Peyer's patch (tissue), 4 donors: ENCODE data around the gene NCKAP5. TPM values are rescaled to one million over a fixed set of nuclear protein-coding genes. Genes with fewer than 3 reads are reported as not detected.

Source experiments
- DNase-seq, 3 donors: peaks; one replicate each; pipeline ENCODE4 v3.0.0-alpha.2; 2017 to 2019
- H3K27ac ChIP-seq, 4 donors: fragments of 200-600 bp; sonication (generic); one replicate each; pipeline ENCODE4 v1.5.1; 2016 to 2019
- H3K27me3 ChIP-seq, 2 donors: fragments of 200-600 bp; sonication (generic); one replicate each; pipeline ENCODE4 v1.5.1; 2019
- H3K36me3 ChIP-seq, 3 donors: fragments of 200-600 bp; sonication (generic); one replicate each; pipeline ENCODE4 v1.5.1; 2016 to 2019
- H3K4me1 ChIP-seq, 4 donors: fragments of 200-600 bp; sonication (generic); one replicate each; pipeline ENCODE4 v1.5.1; 2016 to 2019
- H3K4me3 ChIP-seq, 4 donors: fragments of 200-600 bp; sonication (generic); 1 replicate in 3 of 4; 2 replicates in 1 of 4; pipeline ENCODE4 v1.5.1; 2016 to 2019; ENCODE audit warnings: mild to moderate bottlenecking in 1 of 4
- H3K9me3 ChIP-seq, 4 donors: fragments of 200-600 bp; sonication (generic); one replicate each; pipeline ENCODE4 v1.5.1; 2016 to 2019; ENCODE audit warnings: mild to moderate bottlenecking in 1 of 4
- CTCF ChIP-seq, 6 experiments: fragments of 450-650 bp in 4 of 6; fragments of 200-600 bp in 2 of 6; sonication (generic) in 1 of 6; IDR thresholded peaks; one replicate each; pipeline ENCODE4 v1.5.1; 2017 to 2019; ENCODE audit warnings: antibody characterized with exemption in 6 of 6, mild to moderate bottlenecking in 3 of 6, moderate library complexity in 1 of 6
- POLR2A ChIP-seq, 2 donors: fragments of 450-650 bp; IDR thresholded peaks; one replicate each; pipeline ENCODE4 v1.5.1; 2017; ENCODE audit warnings: antibody characterized with exemption in 2 of 2, mild to moderate bottlenecking in 2 of 2, moderate library complexity in 2 of 2
- total RNA-seq, 4 donors: library from RNA; depleted of rRNA; stranded (reverse); fragments of >200 nt; gene quantifications; one replicate each; pipeline ENCODE4 v1.1.0, GENCODE V29; 2016

The NCKAP5 gene
- total RNA-seq, 4 donors from 2014 or later = 9.1 to 28.5 (median 22.5) TPM

- TF ChIP-seq CTCF (IDR thresholded peaks at IDR 0.05) (no peak), POLR2A (IDR thresholded peaks at IDR 0.05) (no peak)
- no peaks in the 10 kb centered on the region for H3K9me3 ChIP-seq
- no peaks in the 10 kb centered on the region for H3K4me1 ChIP-seq
- no peaks in the 10 kb centered on the region for H3K27me3 ChIP-seq
- no peaks in the 10 kb centered on the region for H3K36me3 ChIP-seq
- no peak overlapping the region for H3K4me3 ChIP-seq
- no peak overlapping the region for H3K27ac ChIP-seq
- DNase-seq = no peak
Measured at GRCh38 chr2:132662732-132663131, 905.5 kb downstream of the NCKAP5 start.

- DNase-seq = no peak
- TF ChIP-seq CTCF (IDR thresholded peaks at IDR 0.05) (no peak), POLR2A (IDR thresholded peaks at IDR 0.05) (no peak)
Measured at GRCh38 chr2:132659331-132659730, 908.9 kb downstream of the NCKAP5 start.

GRCh38 chr2:132656266-132656975 lies 911.8 kb downstream of the NCKAP5 start:
- H3K27ac ChIP-seq = no peak overlapping the region
- TF ChIP-seq CTCF (IDR thresholded peaks at IDR 0.05) (no peak), POLR2A (IDR thresholded peaks at IDR 0.05) (no peak)
- no peaks in the 10 kb centered on the region for H3K36me3 ChIP-seq
- no peak for DNase-seq
- no peaks in the 10 kb centered on the region for H3K9me3 ChIP-seq
- no peaks in the 10 kb centered on the region for H3K4me1 ChIP-seq
- no peaks in the 10 kb centered on the region for H3K27me3 ChIP-seq
- no peak overlapping the region for H3K4me3 ChIP-seq

More at GRCh38 chr2:132659331-132659730, 908.9 kb downstream of the NCKAP5 start:
- Histone ChIP-seq H3K27ac (no peak overlapping the region), H3K4me3 (no peak overlapping the region), H3K27me3 (no peaks in the 10 kb centered on the region), H3K36me3 (no peaks in the 10 kb centered on the region), H3K9me3 (no peaks in the 10 kb centered on the region), H3K4me1 (no peaks in the 10 kb centered on the region)

- Histone ChIP-seq H3K9me3 (no peaks in the 10 kb centered on the region), H3K36me3 (no peaks in the 10 kb centered on the region), H3K27ac (no peak overlapping the region), H3K27me3 (no peaks in the 10 kb centered on the region), H3K4me3 (no peak overlapping the region), H3K4me1 (no peaks in the 10 kb centered on the region)
- TF ChIP-seq POLR2A (IDR thresholded peaks at IDR 0.05) (no peak), CTCF (IDR thresholded peaks at IDR 0.05) (no peak)
- DNase-seq = no peak
Measured at GRCh38 chr2:132654968-132655367, 913.3 kb downstream of the NCKAP5 start.

- H3K4me3 ChIP-seq = no peak overlapping the region
- no peaks in the 10 kb centered on the region for H3K4me1 ChIP-seq
- H3K36me3 ChIP-seq = no peaks in the 10 kb centered on the region
- TF ChIP-seq POLR2A (IDR thresholded peaks at IDR 0.05) = no peak
- TF ChIP-seq CTCF (IDR thresholded peaks at IDR 0.05) = no peak
- no peaks in the 10 kb centered on the region for H3K9me3 ChIP-seq
- no peaks in the 10 kb centered on the region for H3K27me3 ChIP-seq
- no peak for DNase-seq
- H3K27ac ChIP-seq = no peak overlapping the region
Measured at GRCh38 chr2:132654335-132654734, 913.9 kb downstream of the NCKAP5 start.
